Ammon's horn (tissue), 1 donor: Measurements from ENCODE around the gene HTR1D.
"Not testable (repeated sequence)": the region's sequence is repeated elsewhere in the genome, so short reads cannot be mapped to it uniquely, and the experiment has no call there.

Experiments used
- DNase-seq: peaks from one replicate; pipeline ENCODE4 v3.0.0-alpha.2; 2016; ENCODE audit warnings: low spot score

The HTR1D gene

DNA sequence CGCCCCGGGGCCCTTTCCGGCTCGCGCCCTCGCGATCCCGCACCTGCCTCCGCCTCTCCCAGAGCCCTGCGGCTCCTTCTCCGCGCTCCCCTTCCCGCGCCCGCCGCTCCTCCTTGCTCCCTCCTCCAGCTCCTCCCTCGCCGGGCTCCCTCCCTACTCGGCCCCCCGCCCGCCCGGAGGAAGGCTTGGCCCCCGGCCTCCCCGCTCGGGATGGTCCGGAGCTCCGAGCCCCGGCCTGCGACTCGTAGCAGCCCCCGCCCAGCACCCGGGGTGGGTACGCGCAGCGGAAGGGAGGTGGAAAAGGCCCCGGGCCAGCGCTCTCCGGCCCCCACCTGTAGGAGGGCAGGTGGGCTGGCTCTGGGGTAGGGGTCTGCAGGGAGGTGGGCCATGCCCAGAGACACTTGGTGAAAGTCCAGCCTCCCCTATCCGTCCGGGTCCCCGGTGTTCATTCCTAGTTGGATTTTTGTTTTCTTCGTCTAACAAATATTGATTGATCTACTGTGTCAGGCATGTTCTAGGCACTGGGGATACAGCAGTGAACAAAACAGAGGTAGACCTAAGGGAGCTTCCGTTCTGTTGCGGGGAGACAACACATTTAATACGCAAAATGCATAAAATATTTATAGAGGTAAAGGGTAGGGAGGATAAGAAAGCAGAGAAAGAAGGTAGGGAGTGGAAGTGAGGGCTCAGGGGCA is at the start of gene HTR1D:
TSS of gene HTR1D (minus strand) at position 82 of the 695 bp plus-strand sequence. CDS start 23,283 bp downstream, outside the sequence.
- DNase-seq: no peak

DNA sequence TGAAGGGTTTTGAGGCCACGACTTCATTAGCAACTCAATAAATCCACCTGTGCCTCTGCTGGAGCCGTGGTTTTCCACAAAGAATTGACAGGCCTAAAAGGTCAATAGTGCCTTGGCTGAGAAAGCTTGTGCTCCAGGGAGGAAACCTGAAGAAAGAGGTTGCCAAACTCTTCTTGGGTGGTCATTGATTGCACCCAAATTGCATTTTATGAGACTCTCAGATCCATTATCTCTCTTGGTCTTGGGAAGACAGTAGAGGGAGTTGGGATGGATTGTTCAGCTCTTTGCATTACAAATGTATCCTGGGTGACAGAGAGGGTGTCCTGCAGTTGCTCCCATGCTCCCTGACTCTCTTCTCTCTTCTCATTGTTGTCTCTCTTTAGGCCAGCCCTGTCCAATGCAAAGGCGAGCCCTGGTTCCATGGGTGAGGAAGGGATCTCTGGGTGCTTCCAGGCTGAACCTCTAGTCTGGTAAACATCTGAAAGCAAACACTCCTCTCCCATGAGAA is 46.1 kb upstream of the HTR1D start:
- DNase-seq: no peak

DNA sequence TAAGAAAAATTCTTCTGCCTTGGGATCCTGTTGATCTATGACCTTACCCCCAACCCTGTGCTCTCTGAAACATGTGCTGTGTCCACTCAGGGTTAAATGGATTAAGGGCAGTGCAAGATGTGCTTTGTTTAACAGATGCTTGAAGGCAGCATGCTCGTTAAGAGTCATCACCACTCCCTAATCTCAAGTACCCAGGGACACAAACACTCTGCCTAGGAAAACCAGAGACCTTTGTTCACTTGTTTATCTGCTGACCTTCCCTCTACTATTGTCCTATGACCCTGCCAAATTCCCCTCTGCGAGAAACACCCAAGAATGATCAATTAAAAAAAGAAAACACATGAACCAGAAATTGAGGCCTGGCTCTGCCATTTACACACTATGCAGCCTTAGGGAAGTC is 40.8 kb upstream of the HTR1D start:
- not testable (repeated sequence) for DNase-seq

- not testable (repeated sequence) for DNase-seq
Observed at GRCh38 chr1:23257371-23257770, 40.1 kb upstream of the HTR1D start.

- no peak for DNase-seq
Observed at GRCh38 chr1:23254584-23254983, 37.3 kb upstream of the HTR1D start.

- DNase-seq: no peak
Observed at GRCh38 chr1:23251812-23252211, 34.5 kb upstream of the HTR1D start.

DNA sequence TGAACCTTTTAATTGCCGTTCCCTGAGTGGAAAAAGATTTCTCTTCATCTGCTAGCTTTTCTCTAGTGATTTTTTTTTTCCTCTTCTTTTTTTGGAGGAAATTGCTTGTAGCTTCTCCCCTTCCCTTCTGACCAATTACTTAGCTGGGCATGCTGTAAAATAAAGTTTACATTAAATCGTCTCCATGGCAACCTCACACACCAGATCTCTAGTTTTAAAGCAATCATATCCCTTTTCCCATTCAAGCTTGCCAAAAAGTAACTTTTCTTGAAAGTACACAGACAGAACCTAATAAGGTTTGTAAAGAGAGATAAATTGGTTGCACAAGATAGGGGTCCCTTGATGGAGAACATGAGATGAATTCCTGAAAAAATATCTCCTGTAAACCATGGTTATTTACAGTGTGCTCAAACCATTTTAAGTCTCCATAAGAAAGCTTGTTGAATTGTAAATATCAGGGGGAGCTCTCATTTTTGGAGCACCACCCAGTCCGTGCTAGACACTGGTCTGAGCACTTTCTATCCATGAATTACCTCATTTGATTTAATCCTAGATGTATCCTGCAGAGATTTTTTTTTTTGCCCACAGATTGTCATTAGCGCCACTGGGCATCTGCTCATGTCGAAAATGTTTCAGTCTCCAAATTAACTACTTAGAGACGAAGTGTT is 32.6 kb upstream of the HTR1D start:
- DNase-seq: no peak

- DNase-seq: no peak
Observed at GRCh38 chr1:23247276-23247675, 30.0 kb upstream of the HTR1D start.

- DNase-seq: no peak
Observed at GRCh38 chr1:23246274-23246673, 29.0 kb upstream of the HTR1D start.

DNA sequence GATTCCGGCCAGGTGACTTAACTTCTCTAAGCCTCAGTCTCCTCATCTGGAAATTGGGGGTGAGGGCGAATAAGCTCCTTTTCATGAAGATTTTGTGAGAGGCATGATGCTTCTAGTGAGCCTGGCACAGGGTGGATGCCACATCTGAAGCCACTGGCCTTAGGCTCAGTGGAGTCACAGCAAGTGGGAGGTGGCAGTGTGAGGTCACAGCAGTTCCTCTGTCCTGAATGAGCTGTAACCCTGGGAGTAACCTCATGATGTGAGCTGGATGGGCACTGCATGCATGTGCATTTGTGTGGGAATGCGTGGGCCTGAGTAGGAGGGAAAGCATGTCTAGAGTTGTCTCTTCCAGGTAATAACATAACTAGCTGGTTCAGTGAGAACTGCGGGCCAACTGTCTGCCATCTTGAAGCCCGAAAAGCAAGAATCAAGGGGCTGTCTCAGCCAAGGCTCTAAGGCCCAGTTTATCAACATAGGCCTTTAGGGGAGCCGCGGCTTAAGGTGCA is 27.0 kb upstream of the HTR1D start:
- no peak for DNase-seq

DNA sequence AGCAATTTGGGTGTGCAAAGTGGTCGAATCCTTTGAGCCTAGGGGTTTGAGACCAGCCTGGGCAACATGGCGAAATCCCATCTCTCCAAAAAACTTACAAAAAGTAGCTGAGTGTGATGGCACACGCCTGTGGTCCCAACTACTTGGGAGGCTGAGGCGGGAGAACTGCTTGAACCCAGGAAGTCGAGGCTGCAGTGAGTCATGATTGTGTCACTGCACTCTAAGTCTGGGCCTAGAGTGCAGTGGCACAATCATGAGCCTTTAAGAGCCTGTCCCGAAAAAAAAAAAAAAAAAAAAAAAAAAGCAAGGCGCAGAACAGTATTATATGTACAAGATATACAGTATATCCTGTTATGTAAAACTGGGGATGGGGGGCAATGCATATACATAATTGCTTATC is 25.1 kb upstream of the HTR1D start:
- no peak for DNase-seq

GRCh38 chr1:23239638-23240295 is 22.5 kb upstream of the HTR1D start:
- DNase-seq: no peak

GRCh38 chr1:23238565-23238964 is 21.3 kb upstream of the HTR1D start:
- no peak for DNase-seq

GRCh38 chr1:23237508-23237907 is 20.2 kb upstream of the HTR1D start:
- DNase-seq: no peak

DNA sequence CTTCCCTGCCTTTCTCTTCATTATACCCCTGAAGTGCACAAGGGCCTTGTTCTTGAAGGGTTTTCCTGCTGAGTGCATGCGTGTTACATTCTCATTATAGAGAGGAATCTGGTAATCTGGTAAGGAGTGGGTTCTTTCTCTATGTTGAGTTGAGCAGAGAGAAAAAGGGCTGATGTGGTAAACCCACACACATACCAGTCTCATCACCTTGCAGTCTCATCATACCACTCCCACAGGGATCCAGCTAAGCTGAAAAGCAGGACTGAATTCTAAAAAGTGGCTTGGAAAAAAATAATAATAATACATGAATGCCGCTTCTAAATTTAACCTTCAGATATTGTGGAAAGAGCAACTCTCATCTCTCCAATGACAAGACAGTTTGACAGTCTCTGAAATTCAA is 10.5 kb upstream of the HTR1D start:
- no peak for DNase-seq

GRCh38 chr1:23224739-23225648 is 7.7 kb upstream of the HTR1D start:
- DNase-seq: no peak

- not testable (repeated sequence) for DNase-seq
Observed at GRCh38 chr1:23223963-23224362, 6.7 kb upstream of the HTR1D start.

DNA sequence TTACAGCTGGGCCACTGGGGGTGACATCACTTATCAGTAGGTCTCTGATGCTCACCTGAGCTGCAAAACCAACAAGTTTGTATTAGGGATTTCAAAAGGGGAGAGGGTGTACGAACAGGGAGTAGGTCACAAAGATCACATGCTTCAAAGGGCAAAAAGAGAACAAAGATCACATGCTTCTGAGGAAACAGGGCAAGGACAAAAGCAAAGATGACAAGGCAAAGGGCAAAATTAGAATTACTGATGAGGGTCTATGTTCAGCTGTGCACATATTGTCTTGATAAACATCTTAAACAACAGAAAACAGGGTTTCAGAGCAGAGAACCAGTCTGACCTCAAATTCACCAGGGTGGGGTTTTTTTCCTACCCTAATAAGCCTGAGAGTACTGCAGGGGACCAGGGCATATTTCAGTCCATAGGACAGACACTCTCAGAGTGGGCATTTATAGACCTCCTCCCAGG is 6.2 kb upstream of the HTR1D start:
- DNase-seq: not testable (repeated sequence)

- no peak for DNase-seq
Observed at GRCh38 chr1:23222742-23223141, 5.4 kb upstream of the HTR1D start.

- no peak for DNase-seq
Observed at GRCh38 chr1:23222331-23222730, 5.0 kb upstream of the HTR1D start.

GRCh38 chr1:23221107-23221506 is 3.8 kb upstream of the HTR1D start:
- DNase-seq: no peak
